ENCODE measurements around the gene FARS2.
A peak's percentile ranks its signal among the peaks of the same experiment; 100 is the strongest.

FARS2 gene

GRCh38 chr6:5282191-5282623 lies 20.9 kb downstream of the FARS2 start:
- no peak for FAIRE-seq

DNA sequence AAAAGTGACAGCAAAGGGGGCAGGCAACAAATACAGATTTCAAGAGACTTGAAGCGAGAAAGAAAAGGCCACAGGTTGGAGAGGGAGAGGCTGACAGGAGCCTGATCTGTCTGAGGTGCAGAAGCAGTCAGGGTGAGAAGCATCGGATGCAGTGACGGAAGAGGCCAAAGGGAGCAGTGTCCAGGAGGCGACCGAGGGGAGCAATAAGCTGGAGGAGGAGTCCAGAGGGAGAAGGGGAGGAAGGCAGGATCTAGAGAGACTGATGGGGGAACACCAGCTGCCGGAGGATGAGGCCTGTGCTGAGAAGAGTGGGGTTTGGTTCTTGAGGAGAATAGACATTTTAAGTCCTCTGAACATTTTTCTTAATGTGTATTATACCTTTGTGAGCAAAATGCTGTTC lies 23.8 kb downstream of the FARS2 start:
- FAIRE-seq: no peak
- no peak for DNase-seq (ENCODE audit: extremely low spot score, insufficient read length, low read depth)

More at GRCh38 chr6:5282191-5282623, 20.9 kb downstream of the FARS2 start:
- no peak for DNase-seq (ENCODE audit: extremely low spot score, insufficient read length, low read depth)

- DNase-seq (ENCODE audit: extremely low spot score, insufficient read length, low read depth) (no peak), FAIRE-seq (no peak)
These were observed 24.2 kb downstream of the FARS2 start for GRCh38 chr6:5285526-5285925.

DNA sequence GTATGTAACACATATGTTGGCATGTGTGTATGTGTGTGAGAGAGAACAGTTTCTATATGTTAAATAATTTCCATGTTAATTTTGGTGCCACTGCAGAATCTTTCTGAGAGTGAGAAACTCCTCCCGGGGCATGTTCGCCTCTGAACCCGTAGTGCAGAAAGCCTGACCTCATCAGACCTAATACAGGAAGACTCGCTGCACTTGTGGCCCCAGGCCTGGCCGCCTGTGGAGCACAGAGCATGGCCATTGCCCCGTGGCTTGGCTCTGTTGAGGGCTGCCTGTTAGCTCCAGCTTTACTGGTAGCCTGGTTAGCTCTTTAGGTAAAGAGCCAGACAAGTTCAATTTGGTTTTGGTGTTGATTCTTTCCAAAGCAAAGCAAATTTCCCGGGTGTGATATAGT lies 25.5 kb downstream of the FARS2 start:
- no peak for FAIRE-seq

DNA sequence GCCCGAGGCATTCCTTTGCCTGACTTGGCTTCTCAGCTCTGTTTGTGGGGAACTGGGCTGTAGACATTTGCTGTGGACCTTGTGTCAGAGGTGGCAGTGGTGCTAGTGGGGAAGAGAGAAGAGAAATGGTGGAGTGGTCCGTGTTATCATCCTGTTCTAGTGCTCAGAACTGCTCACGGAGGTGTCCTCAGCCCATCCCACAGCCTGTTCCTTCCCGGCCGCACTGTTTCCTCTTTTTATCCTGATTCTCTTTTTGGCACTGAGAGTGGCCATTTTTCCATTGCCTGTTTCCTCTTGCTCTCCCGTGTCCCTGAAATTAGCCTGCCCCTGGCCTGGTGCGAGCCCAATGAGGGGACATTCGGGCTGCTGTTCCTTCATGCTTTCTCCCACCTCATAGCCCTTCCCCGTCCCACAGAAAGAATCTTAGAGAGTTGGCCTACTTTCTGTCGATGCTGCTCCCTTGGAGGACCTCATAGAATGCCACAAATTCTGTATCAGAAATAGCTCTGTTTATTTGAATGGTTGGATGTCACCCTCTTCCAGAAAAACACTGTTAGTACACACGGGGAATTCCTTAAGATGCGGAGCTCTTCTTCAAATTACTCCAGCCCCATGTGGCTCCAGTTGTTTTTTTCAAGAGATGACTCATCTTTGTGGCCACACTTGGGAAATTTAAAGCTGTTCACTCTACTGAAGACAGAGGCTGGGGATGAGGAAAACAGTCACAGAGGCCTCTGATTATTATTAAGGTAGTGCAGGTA lies 26.1 kb downstream of the FARS2 start:
- DNase-seq (ENCODE audit: extremely low spot score, insufficient read length, low read depth) (no peak), FAIRE-seq (peak; percentile 24)

More for the DNA sequence above, 25.5 kb downstream of the FARS2 start:
- DNase-seq (ENCODE audit: extremely low spot score, insufficient read length, low read depth): no peak

DNA sequence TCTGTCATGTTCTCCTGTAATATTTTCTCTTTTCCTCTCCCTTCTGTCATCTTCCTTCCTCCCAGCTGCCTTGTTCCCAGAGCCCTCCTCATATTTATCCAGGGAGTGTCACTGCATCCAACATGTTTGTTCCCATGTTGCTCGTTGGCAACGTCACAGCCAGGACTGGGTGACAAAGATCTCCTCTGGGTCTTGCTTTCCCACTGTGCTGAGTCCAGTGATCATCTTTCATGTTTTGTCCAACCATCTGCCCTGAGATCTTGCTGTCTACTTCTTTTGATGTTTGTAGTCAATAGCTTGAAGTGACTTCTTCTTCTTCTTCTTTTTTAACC lies 26.6 kb downstream of the FARS2 start:
- DNase-seq (ENCODE audit: extremely low spot score, insufficient read length, low read depth): no peak
- FAIRE-seq: no peak

GRCh38 chr6:5290097-5290496 lies 28.8 kb downstream of the FARS2 start:
- FAIRE-seq: no peak
- no peak for DNase-seq (ENCODE audit: extremely low spot score, insufficient read length, low read depth)

GRCh38 chr6:5290500-5290899 lies 29.2 kb downstream of the FARS2 start:
- FAIRE-seq (peak; percentile 51), DNase-seq (ENCODE audit: extremely low spot score, insufficient read length, low read depth) (no peak)

DNA sequence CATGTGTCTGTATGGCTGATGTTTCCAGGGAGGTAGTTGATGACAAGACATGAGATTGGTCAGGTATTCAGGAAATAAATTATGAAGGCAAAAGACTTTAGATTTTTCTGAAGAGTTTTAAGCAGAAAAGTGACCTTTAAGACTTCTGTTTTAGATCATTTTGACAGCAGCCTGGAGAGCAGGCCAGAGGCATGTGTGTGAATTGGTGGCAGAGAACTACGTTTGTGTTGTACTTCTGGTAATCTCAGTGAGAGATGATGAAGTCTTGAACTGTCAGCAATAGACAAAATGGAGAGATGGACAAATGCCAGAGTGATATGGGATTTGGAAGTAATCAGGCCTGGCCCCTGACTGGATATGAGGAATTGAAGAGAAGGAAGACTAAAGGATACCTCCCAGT lies 30.8 kb downstream of the FARS2 start:
- FAIRE-seq: no peak
- DNase-seq (ENCODE audit: extremely low spot score, insufficient read length, low read depth): no peak

DNA sequence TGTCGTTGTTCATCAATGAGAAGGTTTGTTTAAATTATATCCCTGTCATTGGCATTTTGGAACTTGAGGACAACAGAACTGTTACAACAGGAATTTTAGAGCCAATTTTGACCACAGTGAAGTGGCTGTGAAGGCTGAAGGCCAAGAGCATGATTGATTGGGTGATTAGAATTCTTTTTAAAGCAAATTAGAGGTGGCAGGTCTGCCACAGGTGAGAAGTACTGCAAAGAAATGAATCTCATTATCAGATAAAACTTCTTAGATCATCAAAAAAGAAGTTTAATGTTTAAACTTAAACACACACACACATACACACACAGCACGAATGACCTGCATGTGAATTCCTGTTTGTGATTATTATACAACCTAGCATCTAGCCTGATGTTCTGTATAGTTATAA lies 32.4 kb downstream of the FARS2 start:
- DNase-seq (ENCODE audit: extremely low spot score, insufficient read length, low read depth): no peak
- FAIRE-seq: no peak

DNA sequence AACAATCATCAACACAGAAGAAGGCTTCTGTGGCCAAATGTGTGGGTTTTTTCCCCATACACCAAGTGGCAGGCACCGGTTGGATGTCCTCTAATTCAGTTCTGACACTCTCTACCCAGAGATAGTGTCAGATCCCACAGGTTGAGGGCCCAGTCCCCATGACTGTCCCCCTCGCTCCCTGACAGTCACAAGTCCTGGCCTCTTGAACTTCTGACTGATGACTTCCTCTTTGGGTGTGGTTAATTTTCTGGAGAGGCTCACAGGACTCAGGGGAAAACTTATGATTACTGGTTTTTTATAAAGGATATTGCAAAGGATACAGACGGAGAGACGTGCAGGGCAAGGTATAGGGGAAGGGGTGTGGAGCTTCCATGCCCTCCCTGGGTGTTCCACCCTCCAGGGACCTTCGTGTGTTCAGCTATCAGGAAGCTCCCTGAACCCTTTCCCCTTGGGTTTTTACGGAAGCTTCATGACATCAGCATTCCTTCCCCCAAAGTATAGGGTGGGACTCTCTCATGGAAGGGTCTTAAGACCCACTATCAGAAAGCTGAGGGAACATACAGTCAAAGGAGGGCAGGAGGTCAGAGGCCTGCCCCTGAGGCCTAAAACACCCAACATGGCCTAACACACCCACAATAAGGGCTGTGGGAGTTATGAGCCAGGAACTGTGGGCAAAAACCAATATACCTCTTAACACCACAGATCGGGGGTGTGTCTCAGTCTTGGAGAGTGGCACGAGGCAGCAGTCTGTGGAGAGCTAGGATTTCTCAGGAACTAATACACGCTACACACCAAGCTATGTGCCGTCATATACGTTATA lies 33.3 kb downstream of the FARS2 start:
- FAIRE-seq: no peak
- no peak for DNase-seq (ENCODE audit: extremely low spot score, insufficient read length, low read depth)

DNA sequence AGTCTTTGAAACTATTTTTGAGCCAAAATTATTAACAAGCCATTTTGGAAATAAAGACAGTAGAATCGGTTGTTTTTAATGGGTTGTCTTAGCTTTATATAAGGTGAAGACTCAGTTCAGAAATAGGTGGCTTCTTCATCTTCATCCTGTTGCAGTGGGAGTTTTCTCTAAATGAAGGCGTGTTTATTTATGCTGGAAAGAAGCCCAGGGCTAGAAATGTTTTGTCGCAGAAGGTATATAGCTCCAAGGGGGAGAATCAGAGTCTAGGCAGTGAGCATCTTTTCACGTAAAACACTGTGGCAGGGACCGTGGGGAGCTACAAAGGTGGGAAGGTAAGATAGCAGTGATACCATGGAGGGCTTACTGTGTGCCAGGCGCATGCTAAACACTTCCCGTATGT lies 34.3 kb downstream of the FARS2 start:
- FAIRE-seq: no peak
- DNase-seq (ENCODE audit: extremely low spot score, insufficient read length, low read depth): no peak

- no peak for DNase-seq (ENCODE audit: extremely low spot score, insufficient read length, low read depth)
These were observed 39.0 kb downstream of the FARS2 start for GRCh38 chr6:5300206-5300764.

GRCh38 chr6:5302220-5302946 lies 41.1 kb downstream of the FARS2 start:
- FAIRE-seq (peak; percentile 87), DNase-seq (ENCODE audit: extremely low spot score, insufficient read length, low read depth) (peak; percentile 44)

More at GRCh38 chr6:5300206-5300764, 39.0 kb downstream of the FARS2 start:
- no peak for FAIRE-seq

DNA sequence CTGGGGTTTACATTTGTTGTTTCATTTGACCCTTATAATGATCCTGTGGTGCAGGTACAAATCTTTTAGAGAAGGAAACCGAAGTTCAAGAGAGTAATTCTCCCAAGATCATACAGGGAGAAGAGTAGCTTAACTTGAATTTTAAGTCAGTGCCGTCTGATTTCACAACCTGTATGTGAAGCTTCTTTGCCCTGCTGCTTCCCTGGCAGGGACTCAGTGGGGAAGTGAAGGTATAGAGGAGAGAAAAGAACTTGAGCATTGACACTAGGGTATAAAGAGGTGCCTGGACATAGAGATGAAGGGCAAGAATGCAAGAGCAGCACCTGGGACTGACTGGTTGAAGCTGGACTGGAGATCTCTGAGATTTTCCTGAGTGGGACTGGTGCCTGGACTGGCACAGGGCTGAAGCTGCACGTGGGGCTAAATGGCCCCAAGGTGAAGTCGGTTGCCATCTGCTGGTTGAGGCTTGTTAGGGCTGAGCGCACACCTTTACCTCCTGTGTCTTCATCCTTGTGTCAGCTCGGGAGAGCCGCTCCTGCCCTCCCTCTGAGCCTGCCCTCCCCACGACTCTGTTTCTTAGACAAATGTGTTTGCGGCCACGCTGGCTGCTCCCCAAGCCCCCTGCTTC lies 41.8 kb downstream of the FARS2 start:
- DNase-seq (ENCODE audit: extremely low spot score, insufficient read length, low read depth): peak; percentile 47
- FAIRE-seq: peak; percentile 87

DNA sequence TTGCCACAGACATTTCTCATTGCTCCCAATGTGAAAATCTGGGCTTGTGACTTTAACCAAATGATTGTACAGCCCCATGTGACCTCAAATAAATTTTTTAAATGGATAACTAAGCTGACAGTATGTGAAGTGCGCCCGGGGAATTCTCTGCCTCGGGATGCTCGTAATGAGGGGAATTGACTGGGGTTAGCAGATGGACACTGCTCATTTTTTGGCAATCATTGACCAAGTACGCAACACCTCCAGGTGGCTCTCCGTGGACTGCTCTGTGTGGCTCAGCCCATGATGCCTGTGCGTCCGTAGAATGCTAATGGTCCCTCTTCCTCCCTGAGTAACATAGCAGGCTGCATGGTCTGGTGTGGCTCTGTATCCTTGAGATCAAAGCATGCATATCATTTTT lies 42.4 kb downstream of the FARS2 start:
- DNase-seq (ENCODE audit: extremely low spot score, insufficient read length, low read depth): no peak
- FAIRE-seq: no peak

GRCh38 chr6:5305968-5306626 lies 44.8 kb downstream of the FARS2 start:
- no peak for DNase-seq (ENCODE audit: extremely low spot score, insufficient read length, low read depth)
- no peak for FAIRE-seq

DNA sequence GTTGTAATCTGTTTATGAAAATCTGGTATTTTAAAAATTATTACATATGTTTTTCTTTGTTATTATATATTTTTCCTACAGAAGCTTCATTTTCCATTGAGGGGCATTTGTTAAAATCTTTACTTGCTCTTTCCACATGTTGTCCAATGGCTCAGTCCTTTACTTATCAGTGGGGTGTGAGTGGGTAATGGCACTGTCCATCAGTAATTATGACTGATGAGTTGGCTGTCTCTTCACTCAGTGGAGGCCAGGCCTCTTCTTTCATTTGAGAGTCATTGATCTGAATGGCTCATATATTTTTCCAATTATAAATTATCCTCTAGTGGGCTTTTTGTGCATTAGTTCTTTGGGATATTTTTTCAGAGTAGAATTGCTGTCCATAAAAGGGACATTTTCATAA lies 45.7 kb downstream of the FARS2 start:
- DNase-seq (ENCODE audit: extremely low spot score, insufficient read length, low read depth) (no peak), FAIRE-seq (no peak)

- FAIRE-seq: no peak
- DNase-seq (ENCODE audit: extremely low spot score, insufficient read length, low read depth): no peak
These were observed 46.8 kb downstream of the FARS2 start for GRCh38 chr6:5308066-5308465.
